Right ventricle myocardium inferior (tissue), 1 donor: ENCODE data around the gene PTX3. TPM values are rescaled to one million over a fixed set of nuclear protein-coding genes. Genes with fewer than 3 reads are reported as not detected.

Experiments used
- ATAC-seq: fragments of 200-7000 bp; cut with Tn5 transposase; one replicate; pipeline ENCODE4 v1.9.1; 2020; ENCODE audit warnings: mild to moderate bottlenecking, moderate library complexity
- DNase-seq: peaks from one replicate; pipeline ENCODE4 v3.0.0; 2021; ENCODE audit errors: missing footprints
- intact Hi-C: fragments of 100-400 bp; cut with DNase I; formaldehyde crosslinking; loops from one replicate; pipeline ENCODE4 v1.11.0; 2022
- long read RNA-seq: library from polyadenylated mRNA; unstranded; transcript quantifications from one replicate; pipeline ENCODE4 v2.0.0, GENCODE V29; 2021
- total RNA-seq: library from RNA; stranded (reverse); fragmentation: NEBNext Ultra II Directional; extraction: Animal tissue kit (Norgen Biotek cat#: 25700); gene quantifications from one replicate; pipeline ENCODE4 v1.2.1, GENCODE V29; 2021
- donor health status: DM: no; HTN: yes; CAD: no; lungs with severe emphysema.

PTX3 gene
- 0.16 TPM for total RNA-seq
- long read RNA-seq = 0 reads

DNA sequence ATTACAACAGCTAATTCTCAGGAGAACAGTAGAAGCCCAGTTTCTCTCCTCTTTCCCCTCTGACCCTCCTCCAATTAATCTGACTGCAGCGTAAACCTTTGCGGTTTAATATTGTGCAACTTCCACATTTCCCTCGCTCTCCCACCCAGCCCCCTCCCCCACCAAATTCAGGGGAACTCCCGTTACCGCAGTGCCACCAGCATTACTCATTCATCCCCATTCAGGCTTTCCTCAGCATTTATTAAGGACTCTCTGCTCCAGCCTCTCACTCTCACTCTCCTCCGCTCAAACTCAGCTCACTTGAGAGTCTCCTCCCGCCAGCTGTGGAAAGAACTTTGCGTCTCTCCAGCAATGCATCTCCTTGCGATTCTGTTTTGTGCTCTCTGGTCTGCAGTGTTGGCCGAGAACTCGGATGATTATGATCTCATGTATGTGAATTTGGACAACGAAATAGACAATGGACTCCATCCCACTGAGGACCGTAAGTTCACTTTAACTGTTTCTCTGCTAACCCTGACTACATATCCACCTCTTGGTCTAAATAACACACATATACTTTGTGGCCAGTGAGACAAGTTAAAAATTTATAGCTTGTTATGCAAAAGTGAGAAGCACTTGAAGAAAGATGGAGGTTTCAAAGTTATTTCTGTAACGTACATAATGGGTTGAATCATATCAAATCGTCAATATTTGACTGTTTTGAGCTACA, at the start of gene PTX3:
Gene PTX3 (plus strand): TSS at position 268 of the 709 bp plus-strand sequence. CDS start 84 bp downstream, at position 352.
- ATAC-seq (peak; percentile 56), DNase-seq (peak; percentile 66)
- intact Hi-C loops = no loop called here

DNA sequence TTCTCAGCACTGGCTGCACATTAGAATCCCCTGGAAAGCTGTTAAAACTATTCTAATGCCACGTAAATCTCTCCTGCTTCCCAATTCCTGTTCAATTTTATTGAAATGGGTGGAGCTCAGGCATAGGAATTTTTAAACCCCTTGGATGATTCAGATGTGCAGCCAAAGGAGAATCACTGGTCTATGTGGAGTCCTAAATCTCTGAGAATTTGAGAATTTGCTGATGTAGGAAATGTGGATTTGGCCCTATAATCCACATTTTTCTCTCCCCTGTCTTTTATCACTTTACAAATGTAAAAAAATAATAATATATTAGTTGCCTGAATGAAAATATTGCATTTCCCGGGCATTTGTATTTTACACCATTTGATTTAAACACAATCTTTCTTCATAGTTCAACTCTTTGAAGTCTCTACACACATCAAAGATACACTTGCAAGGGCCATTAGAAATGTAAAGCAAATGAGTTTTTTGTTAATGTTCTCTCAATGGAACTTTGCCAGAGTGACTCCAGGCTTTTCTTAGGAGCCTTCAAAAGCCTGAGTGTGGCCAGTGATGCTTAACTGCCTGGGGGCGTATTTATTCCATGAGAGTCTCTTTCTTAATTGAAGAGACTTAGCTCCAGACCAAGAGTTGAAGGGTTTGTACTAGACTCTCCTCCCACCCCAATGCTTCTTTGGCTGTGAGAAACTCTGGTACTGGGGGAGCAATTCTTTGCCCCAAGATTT, 48.8 kb upstream of the PTX3 start:
- no peak for DNase-seq
- ATAC-seq = no peak
- intact Hi-C loops = no loop called here

DNA sequence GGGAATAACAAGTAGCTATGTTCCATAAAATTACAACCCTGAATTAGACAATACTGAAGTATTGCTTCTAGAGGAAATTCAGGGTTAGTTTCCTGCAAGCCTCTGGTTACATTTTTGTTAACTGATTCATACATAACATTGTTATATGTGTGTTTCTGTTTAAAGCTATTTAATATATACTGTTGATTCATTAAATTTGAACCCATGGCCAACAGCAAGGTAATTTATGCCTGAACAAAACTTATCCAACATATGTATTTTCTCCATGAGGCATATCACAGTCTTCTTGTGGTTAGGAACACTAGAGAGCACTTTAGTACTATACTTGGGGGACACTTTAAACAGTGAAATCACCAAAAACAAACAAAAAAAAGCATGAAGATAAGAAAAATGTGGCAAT, 47.7 kb upstream of the PTX3 start:
- intact Hi-C loops = no loop called here
- DNase-seq = no peak
- ATAC-seq = no peak

DNA sequence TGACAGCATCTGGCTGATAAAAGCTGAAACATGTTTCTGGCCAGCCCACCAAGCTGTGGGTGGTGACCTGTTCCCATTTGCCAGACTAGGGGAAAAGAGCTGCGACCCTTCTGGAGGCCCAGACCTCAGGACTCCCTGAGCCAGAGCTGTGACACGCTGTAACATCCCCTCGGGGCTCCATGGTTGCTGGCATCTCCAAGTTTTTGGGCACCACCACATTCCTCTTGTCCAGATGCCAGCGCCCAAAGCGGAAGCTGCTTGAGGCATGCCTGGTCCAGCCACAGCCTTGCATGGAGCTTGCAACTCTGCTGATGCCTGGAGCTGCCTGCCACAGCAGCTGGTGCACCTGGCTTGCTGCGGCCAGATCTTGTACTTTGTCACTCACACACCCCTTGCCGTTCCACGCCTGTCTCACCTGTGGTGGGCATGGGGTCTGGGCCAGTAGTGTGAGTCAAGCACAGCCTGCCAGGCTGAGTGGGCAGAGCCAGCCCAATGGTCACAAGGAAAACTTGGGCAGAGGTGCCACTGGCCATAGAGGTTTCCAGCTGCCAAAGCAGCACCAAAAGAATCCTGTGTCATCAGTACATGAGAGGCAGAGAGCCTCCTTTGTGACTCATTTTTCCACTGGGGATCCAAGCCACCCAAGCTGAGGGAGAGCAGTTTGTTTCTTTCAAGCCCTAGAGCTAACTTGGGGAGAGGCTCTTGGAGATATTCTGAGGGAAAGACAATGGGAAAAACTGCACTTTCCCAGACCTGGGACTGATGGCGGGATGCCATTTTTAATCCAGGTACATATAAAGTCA, 45.7 kb upstream of the PTX3 start:
- intact Hi-C loops = no loop called here
- peak; percentile 53 for DNase-seq
- ATAC-seq = no peak

DNA sequence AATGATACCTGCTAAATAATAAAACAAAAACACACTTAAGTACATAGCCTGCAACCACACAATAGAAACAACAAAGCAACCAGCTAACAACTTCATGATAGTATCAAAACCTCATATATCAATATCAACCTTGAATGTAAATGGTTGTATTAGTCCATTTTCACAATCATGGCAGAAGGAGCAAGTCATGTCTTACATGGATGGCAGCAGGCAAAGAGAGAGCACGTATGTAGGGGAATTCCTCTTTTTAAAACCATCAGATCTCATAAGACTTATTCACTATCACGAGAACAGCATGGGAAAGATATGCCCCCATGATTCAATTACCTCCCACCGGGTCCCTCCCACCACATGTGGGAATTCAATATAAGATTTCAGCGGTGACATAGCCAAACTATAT, 44.5 kb upstream of the PTX3 start:
- DNase-seq = no peak
- intact Hi-C loops = no loop called here
- no peak for ATAC-seq

DNA sequence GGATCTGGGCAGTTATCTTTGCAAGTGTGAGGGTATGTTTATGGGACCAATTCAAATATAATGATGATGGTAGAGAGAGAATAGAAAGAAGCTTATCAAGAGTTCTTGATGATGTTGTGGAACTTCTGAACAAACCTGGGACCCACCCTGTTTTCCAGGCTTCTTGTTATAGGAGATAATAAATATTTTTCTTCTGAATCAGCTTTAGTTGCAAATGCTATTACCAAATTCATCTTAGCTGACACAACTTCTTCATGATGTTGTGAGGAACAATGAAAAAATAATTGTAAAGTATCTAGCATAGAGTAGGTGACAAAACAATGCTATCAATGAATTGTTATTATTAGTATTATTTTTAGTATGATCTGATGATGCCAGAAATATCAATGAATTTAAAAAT, 43.5 kb upstream of the PTX3 start:
- DNase-seq (no peak), ATAC-seq (no peak)
- intact Hi-C loops = no loop called here

DNA sequence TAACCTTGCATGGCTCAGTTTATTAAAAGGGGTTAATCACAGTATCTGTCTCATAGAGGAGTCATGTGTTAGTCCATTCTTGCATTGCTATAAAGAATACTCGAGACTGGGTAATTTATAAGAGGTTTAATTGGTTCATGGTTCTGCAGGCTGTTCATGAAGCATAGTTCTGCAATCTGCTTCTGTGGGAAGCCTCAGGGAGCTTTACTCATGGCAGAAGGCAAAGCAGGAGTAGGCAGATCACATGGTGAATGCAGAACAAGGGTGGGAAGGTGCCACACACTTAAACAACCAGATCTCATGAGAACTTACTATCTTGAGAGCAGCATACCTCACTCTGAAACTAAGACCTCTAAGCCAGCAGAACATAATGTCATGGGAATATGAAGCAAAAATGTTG, 42.2 kb upstream of the PTX3 start:
- intact Hi-C loops = no loop called here
- DNase-seq (no peak), ATAC-seq (no peak)

DNA sequence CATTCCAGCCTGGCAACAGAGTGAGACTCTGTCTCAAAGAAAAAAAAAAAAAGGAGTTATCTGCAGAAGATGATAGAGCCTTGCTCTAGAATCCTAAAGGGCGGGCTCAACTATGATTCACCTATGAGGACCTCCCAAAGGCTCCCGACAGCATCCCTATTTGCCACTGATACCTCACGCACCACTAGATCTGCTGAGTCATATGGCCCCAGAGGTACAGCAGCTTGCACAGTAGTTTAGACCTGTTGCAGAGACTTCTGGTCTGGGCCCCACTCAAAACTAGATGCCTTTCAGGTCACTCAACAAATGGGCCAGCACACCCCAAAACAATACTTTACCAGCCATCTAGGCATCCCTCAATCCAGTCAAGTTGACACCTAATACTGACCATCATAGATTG, 38.1 kb upstream of the PTX3 start:
- intact Hi-C loops = no loop called here
- ATAC-seq (no peak), DNase-seq (no peak)

DNA sequence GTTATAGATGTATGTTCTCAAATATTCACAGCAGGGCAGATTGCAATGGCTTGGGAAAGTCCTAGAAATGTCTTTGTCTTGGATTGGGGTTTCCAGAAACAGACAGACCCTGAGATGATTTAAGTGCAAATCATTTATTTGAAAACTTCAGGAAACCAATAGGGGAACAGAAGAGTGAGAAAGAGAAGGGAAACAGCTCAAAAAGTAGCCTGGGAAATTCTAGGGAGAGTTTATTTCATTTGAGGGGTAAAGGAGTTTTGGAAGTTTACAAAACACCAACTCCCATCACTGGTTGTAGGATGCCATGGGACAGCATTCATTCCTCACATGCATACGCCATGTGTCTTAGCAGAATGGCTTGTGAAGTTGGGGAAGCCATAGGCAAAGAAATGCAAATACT, 32.3 kb upstream of the PTX3 start:
- DNase-seq = no peak
- no peak for ATAC-seq
- intact Hi-C loops = no loop called here

DNA sequence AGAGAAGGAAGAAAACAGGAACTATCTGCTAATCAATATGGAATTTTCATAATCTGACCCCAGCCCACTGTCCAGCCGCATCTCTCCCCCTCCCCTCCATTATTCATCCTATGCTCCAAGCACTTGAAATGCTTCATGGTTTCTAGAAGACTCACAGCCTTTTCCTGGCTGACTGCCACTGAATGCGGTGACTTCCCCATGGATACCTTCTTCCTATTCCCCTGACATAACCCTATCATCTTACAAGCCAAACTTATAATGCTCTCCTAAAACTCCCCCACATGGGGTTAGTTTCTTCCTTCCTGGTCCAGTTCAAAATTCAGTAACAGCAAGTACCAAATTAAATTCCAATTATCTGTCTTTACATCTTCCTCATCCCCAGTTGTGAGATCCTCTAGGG, 31.2 kb upstream of the PTX3 start:
- no peak for DNase-seq
- intact Hi-C loops = no loop called here
- no peak for ATAC-seq

DNA sequence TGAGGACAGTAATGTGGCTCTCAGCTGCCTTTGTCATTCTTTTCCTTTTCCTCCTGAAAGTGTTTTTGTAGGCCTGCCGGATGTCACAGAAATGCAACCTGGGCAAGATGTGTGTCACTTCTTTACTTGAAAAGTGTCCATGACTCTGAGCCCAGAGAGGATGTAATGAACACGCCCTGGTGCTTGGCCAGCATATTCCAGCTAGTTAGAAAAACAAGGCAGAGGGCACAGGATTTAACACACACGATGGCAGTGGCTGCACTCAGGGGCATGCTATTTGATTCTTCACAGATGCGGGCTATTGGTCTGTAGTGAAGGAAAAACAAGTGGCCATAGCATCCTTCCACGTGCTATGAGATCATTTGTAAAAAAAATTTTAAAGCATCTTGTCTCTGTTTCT, 30.3 kb upstream of the PTX3 start:
- DNase-seq (no peak), ATAC-seq (no peak)
- intact Hi-C loops = no loop called here

DNA sequence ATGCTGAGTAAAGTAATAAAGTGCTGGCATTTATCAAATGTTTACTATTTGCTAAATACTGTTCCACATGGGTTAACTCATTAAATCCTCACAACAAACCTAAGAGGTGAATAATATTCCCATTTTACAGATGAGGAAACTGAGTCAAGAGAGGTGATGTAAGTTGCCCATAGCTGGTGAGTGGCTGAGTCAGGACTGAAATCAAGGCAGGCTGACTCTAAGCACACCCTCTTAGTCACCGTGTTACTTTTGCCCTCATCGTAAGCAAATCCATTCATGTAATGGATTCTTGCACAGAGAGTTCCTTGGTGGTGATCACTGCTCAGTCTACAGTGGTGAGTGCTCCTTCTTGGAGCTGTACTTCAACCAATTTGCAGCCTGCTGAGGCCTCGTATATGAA, 28.9 kb upstream of the PTX3 start:
- ATAC-seq (no peak), DNase-seq (no peak)
- intact Hi-C loops = no loop called here

DNA sequence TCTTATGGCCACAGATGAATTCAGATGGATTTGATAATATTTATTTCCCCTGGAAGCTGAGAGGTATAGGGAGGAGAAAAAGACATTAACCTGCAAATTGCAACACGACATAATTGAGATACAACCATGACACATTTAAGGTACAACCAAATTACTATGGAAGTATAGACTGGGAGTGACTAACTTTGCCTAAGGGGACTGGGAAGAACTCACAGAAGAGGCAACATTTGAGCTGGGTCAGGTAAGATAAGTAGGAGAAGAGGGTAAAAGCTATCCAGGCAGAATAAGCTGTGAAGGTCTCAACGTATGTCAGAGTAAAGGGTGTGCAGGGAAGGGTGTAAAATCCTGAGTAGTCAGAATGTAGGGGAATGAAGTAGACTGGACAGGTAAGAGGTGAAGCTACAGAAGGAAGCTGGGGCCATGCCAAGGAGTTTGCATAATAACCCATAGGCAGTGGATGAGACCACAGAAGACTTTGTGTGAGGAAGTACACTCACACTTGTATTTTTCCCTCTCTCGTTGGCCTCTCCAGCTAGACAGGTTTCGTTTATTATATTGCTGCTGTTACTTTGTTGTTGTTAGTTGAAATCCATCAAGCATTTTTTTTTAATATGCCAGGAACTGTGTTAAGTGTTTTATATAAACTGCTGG, 28.0 kb upstream of the PTX3 start:
- intact Hi-C loops = no loop called here
- DNase-seq = no peak
- ATAC-seq = no peak

DNA sequence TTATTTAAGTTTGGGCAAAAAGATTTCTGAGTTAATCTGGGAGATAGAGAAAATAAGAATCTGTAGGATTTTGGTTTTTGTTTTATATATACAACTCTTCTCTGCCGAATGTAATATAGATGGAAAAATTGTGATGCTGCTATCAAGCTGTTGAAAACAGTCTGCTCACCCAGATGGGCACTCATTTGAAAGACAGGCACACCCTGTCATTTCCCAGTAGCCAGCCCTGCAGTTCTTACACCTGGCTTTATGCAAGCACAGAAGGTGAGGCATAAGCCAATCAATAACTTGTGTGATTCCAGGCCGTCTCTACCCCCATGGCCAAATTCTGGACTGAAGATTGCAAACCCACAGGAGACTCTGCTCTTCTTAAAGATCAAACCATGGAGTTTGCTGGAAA, 27.1 kb upstream of the PTX3 start:
- no peak for ATAC-seq

DNA sequence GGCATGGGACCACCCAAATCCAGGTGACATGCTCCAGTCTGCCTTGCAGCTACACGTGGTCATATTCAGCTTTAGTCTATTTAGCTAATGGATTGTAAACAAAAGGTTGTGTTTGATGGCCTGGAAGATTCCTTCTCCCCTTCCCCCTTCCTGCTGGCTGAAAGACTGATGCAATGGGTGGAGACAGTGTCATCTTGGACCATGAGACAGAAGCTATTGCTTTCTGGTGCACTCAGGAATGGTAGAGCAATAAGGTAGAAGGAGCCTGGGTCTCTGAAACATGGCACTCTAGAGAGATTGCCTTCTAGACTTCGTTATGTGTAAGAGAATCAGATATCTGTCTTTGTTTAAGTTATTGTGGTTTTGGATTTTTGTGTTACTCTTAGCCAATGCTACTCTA, 25.7 kb upstream of the PTX3 start:
- DNase-seq = no peak
- no peak for ATAC-seq
- intact Hi-C loops = no loop called here

More for the DNA sequence above, 27.1 kb upstream of the PTX3 start:
- intact Hi-C loops = no loop called here
- no peak for DNase-seq

DNA sequence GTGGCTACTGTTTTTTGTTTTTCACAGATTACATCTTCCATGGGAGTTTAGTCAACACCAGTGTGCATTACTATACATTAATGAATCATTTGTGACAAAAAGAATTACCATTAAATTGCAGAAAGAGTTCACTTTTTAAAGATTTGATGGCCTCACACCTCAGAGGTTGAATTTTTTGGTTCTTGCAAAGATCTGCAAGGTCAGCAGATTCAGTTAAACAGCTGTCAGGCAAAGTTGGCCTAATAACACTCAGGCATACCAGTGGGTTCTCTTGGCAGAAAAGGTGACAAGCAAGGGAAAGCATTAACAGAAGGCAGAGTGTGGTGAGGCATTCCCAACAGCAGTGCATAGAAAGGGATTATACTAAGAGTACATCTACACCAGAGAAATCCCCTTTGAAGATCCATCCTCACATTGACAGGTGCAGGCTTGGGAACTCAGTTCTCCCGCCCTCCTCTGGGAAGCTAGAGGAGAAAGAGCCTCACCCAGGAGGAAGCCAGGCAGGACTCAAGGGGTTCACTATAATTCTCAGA, 24.3 kb upstream of the PTX3 start:
- DNase-seq (no peak), ATAC-seq (no peak)
- intact Hi-C loops = no loop called here

DNA sequence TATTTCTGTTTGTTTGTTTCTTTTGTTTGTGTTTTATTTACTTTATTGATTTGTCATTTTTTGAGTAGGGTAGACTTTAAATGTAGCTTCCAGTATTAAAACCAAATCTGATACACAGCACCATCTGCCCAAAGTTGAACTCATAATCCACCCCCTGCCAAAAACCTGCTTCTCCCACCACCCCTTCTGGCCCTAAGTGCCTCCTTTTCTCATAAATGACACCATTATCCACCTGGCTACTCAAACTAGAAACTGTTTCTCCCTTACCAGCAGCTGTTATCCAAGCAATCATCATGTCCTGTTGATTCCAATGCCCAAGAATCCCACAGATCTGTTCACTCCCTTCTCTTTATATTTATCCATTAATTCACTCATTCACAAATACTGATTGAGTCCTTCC, 21.8 kb upstream of the PTX3 start:
- no peak for DNase-seq
- intact Hi-C loops = no loop called here
- ATAC-seq = no peak

DNA sequence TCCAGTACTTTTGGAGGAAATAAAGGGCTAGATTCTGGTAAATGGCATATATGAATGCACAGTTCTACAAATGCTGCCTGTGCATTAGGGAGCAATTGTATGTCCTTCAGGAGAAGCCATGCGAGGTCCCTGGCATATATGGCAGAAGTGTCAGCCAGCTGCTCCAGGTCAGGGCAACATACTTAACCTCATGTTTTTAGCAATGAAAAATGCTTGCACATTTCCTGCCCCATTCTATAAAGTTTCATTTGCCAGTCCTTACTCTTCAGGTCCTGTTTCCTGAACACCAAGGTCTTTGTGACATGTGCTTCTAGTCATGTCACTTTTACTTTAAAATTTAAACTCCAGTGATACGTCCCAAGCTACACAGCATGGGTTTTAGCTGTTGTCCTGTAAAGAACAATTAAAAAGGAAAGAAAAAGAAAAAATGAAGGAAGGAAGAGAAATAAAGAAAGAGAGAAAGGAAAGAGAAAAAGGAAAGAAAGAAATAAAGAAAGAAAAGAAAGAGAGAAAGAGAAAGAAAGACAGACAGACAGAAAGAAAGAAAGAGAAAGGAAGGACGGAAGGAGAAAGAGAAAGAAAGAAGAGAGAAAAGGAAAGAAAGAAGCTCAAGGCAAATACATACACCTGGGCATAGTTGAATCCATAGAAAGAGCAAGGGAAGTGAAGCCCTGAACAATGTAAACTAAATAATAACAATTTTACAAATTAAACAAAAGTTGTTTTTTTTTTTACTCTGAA, 20.1 kb upstream of the PTX3 start:
- ATAC-seq = no peak
- no peak for DNase-seq
- intact Hi-C loops = no loop called here

DNA sequence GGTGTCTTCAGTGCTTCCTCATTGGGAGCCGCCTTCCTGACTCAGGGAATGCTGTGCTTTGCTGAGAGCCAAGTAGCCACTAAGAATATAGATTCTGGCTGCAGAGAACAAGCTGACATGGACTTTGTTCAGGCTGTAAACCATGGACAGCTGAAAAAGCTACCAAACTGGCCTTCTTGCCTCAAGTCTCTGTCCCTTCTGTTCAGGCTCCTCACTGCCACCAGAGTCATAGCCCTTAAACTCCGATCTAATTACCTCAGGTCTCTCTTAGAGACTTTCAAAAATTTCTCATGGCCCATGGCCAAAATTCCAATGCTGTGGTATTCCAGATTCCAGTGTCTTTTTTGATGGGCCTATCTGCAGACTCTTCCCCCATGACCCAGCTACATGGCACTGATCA, 19.4 kb upstream of the PTX3 start:
- ATAC-seq = no peak
- intact Hi-C loops = no loop called here
- DNase-seq = no peak
